CD4-positive, alpha-beta T cell treated with Interleukin-4 for 4 hours (primary cell): ENCODE data around the gene RNF157.
"Not testable (repeated sequence)": the region's sequence is repeated elsewhere in the genome, so short reads cannot be mapped to it uniquely, and the experiment has no call there.

Source experiments
- DNase-seq: peaks from one replicate; pipeline ENCODE4 v3.0.0-alpha.2; 2020

RNF157 gene

DNA sequence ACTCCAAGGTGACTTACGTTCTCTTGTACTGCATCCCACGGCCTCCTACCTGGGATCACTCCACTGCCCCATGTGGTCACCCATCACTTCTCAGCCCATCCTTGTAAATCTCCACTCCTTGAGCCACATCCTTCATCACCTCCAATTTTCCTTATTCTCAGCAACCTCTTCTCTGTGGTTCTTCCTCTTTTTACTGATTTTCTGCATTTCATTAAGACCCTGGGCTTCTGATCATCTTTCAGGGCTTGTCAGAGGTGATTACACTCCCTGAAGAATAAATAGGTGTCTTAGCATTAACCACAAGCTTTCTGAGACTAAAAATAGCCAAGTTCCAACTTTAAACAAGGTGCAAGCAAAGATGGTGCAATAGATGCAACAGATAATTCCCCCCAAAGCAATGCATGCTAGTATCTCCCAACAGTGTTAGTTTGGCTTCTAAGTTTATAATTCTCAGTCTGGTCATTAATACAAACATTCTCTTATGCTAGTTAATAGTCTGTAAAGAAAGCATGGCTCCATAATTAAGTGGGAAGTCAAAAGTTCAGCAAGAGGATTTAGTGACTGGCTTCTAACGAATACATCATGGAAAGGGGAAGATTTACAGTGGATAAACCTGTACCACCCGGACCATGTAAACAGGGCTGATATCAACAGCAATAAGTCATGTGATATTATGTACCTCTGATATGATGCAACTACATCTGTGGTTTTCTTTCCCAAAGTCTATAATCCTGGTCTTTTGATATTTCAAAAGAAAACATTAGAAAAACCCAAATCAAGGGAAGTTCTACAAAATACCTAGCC lies 51.9 kb downstream of the RNF157 start:
- no peak for DNase-seq

DNA sequence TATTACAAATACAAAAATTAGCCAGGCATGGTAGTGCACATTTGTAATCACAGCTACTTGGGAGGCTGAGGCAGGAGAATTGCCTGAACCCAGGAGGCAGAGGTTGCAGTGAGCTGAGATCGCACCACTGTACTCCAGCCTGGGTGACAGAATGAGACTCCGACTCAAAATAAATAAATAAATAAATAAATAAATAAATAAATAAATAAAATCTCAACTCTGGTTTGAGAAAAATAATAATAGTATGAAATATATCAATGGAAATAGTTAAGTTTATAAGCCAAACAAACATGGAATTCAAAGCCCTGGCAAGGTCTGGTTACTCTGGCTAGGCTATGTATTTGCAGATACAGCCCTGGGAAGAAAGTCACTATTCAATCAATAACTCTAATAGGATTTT lies 53.5 kb downstream of the RNF157 start:
- not testable (repeated sequence) for DNase-seq

DNA sequence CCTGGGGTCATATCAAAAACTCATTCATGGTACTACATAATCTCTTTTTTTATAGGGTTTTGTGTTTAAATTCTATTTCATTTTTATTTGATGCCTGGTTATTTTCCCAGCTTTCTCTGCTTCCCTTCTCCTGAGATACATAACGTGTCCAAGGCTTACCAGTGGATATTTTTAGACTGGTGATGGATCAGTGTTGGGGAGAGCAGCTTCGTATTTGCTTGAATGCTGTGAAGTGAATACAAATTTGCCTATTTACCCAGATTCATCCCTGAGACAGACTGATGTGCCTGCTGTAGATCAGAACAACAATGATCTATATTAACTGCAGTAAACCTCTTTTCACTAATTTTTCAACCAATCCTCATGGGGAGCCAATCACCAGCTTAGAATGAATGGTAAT lies 56.0 kb downstream of the RNF157 start:
- no peak for DNase-seq

DNA sequence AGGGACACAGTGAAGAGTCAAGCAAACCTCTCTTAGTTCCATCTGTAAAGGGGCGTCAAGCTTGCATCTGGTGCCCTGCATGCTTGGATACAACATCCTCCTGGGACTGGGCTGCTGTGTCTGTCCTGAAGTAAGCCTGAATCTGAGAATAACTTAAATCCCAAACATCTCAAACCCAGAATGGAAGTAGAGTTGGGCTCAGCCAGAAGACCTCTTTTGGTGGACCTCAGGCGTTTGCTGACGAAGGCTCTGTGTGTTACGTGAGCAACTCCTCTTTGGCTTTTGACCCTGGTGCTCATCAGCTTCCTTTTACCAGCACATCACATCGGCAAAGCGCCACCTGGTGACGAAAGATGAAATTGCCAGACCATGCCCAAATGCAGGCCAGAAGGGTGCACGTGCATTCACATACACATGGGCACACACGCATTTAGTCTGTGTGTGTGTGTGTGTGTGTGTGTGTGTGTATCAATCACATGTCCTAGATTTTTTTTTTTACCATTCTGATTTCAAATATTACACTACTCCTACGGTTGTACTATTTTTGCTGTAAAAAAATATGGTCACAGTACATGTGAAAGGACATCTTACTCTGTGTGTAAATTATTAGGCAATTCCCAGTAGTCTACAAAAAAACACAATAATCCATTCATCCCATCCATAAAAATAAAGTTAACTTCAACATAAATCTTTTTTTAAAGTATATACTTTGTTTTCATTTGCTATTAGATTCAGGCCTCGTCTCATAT lies 58.1 kb downstream of the RNF157 start:
- DNase-seq = peak; percentile 94

DNA sequence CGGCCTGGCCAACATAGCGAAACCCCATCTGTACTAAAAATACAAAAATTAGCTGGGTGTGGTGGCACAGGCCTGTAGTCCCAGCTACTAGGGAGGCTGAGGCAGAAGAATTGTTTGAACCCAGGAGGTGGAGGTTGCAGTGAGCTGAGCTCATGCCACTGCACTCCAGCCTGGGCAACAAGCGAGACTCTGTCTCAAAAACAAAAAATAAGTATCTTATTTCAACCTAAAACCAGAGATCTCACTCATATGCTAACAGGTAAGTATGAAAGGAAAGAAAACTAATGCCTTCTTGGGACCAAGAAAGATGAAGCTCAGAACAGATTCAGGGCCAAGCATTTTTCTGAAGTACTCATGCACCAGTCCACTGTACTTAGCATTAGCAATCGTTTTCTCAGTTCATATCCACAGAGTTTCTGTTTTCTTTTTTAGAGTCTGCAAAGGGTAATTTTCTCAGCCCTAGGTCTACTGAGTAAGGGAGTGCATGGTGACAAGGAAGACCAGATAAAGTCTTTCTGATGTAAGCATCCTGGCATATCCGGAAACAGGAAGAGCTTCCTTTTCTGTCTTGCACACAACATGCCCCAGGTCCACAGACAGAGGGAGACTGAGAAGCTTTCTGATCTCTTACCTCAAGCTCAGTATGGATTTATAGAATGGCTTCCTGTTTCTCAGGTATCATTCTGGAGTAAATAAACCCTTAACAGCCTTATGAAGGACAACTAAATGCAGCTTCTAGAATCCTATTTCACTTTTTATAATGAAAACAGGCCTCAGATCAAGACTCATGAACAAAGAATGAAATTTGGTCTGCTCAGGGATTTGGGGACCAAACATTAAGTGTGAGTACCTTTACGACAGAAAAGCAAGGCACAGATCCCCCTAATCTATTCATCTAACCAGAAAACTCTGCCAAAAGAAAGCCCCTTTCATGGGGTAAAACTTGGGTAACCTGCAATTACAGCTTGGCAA lies 60.5 kb downstream of the RNF157 start:
- peak; percentile 75 for DNase-seq

DNA sequence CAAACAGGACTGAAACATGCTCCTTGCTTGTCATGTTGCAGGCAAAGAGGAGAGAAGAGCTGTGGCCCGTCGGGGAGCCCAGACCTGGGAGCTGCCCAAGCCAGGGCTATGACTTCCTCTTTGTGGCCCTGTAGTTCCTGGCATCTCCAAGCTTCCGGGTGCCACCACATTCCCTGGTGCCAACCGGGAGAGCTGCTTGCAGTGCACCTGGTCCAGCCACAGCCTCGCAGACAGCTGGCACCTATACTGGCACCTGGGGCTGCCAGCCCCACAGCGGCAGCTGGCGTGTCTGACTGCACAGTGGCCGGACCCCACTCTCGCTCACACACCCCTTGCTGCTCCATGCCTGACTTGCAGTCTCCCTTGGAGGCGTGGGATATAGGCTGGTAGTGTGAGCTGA lies 62.2 kb downstream of the RNF157 start:
- no peak for DNase-seq

DNA sequence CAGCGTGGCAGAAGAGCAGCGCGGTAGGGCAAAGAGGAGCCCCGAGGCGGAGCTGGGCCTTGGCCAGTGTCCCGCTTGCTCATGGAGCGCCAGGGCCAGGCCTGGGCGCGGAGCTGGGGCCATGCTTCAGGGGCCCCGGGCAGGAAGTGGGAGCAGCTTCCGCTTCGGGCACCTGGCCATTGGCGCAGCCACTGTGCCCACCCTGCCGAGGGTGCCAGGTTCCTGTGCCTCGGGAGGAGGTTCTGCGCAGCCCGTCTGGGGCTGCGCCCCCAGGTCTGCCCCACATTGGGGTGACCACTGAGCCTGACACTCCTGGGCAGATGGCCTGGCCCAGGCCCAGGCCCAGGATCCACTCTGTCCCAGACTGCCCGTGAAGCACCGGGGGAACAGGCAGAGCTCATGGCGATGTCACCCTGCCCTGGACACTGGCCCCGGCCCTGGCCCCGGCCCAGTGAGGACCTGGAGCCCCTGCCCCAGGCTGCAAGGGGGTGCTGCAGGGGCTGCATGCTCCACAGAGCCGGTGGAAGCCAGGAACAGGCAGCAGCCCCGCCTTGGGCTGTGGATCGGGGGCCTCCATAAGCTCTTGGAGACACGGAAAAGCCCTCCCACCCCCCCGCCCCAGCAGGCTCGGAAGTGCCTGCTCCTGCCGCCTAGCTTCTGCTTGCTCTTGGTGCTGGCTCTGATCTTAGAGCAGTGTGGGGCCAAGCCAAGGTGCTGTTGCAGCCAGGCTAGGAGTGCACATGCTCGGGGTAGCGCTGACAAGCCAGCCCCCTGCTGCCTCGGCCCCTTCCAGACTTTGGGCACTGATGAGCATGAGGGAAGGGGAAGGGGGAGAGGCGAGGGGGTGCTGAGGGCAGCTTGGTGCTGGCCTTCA lies 63.4 kb downstream of the RNF157 start:
- DNase-seq = no peak

DNA sequence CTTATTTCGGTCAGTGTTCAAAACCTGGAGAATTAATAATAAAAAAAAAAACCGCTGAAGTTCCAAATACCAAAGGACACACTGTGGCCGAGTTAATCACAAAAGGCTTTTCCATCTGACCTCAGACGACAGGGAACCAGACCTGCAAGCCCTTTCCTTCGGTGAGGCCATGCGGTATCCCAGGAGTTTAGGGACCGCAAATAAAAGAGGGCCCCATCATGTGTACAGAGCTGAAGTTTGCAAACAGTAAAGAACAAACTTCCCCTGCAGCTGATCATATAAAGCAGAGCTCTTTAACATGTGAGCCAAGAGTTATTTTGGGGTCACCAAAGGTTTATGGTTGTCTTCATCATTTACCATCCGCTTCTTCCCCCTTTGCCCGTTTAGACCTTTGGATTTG lies 66.3 kb downstream of the RNF157 start:
- DNase-seq = no peak

DNA sequence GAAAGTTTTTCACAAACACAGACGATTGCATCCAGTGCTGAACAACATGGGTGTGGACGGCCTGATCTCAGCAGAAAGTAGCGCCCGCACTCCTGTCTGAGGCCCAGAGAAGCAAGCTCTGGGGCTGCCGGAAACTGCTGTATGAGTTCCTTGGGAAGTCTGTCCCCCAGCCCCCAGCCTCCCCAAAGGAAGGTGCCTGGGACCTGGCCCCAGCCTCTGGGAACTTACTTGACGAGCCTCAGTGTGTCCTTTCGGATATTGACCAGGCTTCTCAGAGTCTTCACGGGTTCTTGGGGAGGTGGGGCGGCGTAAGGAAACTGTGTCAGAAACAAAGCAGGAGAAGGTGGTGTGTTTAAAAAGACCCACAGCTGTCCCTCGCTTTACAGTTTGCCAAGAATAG lies 66.8 kb downstream of the RNF157 start:
- DNase-seq = no peak

DNA sequence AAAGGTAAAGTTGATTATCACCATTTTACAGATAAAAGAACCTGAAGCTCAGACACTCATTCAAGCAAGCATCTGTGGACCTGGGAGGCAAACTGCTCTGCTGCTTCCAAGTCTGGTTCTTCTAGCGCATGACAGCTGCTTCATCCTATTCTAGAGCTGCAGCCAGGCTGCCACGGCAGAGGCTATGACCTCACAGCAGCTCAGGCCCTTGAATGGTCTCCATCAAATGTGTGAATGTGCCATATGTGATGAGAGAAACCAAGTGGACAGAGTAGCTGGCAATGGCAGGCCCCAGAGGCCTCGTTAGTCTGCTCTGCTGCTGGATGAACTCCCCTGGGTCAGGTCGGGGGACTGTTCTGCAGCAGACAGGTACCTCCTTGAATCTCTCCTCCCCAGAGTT lies 68.6 kb downstream of the RNF157 start:
- DNase-seq = no peak

DNA sequence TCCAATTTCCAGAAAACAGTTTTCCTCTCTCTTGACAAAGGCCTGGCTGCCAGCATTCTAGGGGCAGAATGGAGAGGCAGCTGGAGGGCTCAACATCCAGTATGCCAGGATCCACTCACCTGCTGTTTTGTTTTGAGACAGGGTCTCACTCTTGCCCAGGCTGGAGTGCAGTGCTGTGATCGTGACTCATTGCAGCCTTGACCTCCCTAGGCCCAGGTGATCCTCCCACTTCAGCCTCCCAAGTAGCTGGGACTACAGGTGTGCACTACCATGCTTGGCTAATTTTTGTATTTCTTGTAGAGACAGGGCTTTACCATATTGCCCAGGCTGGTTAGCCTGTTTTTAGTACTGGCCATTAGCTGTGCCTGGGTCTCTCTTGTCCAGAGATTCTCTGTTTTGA lies 70.2 kb downstream of the RNF157 start:
- no peak for DNase-seq

DNA sequence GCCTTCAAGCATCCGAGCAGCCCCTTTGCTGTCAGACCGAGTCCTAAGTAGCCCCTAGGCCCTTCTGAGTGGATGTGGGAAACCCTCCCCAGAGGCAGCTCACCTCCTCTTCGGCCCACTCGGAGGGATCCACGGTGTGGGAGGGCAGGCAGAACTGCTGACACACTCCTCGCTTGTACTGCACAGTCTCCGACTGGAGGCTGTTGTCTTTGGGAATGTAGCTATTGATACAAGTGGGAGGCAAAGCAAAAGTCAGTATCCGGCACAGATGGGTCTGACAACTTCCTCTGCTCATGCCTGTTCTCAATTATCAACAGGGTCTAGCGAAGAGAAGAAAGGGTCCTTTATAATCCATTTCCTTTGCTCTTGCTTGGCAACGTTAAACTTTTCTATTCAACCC lies 73.4 kb downstream of the RNF157 start:
- no peak for DNase-seq

DNA sequence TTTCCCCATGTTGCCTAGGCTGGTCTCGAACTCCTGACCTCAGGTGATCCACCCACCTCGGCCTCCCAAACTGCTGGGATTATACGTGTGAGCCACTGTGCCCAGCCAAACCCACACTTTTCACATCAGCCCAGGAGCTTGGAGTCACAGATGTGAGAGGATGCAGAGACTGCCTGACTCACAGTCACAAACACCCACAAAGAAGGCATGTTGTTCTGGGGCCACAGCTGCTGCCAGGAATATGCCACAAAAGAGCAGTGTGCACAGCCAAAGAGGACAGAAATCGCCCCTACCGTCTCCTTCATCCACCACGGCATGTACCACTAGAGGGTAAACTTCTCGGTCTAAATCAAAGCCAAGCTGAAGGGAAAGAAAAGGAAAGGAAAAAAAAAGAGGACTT lies 74.1 kb downstream of the RNF157 start:
- no peak for DNase-seq

DNA sequence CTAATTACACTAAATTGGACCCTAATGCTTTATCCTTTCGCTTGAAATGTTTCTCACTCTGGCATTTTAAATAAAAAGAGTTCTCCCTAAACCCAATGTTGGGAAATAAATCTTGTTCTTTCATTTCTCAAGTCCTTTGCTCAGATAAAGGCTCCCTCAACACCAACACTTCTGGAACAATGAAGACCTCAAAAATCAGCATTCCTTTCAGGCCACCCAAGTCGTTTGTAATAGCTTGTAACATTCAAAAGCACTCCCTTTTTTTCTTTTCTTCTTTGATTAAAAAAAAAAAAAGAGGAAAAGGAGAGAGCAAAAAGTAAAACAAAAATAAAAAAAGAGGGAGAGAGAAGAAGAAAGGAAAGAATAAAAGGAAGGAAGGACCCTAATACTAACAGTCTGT lies 76.0 kb downstream of the RNF157 start:
- DNase-seq = no peak

DNA sequence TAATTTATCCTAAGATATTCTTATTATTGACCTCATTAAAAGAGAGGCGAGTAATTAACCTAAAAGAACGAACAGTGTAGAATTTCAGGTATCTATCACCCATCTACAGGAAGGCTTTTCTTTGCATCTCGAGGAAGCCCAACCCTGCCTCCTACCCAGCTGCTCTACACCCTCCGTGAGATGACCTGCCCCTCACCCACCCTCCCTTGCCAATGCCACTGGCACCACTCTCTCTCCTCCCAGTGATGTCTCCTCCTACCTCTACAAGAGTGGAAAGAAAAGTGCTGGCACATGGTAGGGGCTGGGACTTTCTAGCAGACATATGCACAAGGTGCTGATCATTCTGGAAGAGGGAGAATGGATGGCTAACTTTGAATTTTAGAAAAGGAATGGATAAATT lies 76.4 kb downstream of the RNF157 start:
- no peak for DNase-seq

DNA sequence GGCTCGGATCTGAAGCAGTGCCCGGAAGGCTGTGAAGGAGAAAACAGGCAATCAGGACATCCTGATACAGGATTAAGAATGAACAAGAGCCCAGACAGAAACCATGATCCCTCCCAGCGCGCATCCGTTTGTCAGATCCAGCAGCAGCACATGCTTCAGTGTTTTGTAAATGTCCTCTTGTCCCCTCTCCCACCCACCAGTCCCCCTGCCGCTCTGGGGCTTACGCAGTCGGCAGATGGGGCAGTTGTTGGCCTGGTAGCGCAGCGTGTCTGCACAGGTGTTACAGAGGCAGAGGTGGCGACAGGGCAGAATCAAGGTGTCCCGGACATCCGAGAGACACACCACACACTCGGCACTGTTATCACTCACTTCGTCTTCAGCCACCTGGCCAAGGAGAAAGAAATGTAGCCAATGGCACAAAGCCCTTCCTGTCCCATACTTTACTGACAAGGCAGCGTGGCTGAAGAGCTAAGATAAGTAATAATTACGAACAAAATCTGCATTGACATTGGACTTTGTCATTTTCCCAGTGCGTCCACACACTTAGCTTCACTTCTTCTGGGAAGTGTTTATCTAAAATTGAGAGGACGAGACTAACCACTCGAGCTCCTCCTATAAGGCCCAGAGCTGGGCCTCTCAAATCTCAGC lies 78.5 kb downstream of the RNF157 start:
- no peak for DNase-seq

DNA sequence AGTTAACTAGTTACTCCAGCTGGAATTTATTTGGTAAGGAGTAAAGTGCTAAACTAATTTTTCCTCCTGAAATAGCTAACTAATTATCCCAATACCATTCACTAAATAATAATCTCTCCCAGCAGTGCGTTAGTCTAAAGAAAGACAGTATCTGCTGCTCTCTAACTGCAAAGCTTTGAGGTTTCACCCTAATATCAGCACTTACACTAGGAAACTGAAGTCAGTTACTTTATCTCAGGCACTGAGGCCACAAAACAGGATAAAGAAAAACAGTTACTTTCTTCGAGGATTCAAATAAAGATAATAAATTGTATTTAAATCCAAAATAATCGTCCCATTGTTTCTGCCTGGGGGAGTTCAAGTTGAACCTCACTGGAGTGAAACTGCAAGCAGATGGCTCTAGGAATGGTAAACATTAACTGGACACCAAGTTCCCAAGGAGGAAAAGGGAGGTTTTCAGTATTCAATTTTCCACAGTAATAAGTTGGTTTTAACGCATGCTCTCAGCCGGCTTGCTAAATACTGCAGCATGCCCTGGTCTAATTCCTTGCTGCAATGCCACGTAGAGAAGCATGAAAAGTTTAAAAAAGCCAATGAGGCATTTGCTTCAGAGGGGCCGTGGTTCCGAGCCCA lies 79.3 kb downstream of the RNF157 start:
- no peak for DNase-seq

DNA sequence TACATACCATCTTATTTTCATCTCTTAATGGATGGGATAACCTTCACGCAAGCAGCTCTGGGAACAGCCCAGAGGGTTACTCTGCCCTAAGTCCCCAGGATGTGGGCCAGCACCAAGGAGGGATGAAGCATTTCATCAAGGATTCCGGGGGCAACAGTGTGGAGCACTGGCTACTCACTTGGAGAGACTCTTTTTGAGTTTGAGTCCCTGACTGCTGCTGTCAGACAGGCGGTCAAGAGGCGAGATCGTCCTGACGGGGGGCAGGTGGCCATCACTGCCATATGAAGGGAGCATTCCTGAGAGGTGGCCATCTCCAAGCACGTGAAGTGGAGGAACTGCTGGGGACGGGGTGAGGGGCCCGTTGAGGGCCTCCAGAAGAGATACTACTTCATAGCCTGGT lies 81.1 kb downstream of the RNF157 start:
- DNase-seq = no peak

DNA sequence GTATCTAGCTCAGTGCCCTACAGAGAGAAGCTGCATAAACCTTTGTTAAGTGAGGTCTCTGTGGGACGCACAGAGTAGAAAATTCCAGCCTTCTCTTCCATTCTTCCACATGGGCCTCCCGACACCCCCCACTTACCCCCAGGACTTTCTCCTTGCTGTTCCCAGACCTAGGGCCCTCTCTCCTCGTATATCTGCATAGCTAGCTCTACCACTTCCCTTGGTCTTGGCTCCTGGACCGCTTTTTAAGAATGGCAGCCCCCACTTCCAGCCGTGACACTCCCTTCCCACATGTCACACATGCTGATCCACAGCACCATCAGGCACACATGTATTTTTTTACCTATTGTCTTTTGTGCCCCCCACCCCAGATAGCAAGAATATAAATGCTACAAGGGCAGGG lies 82.5 kb downstream of the RNF157 start:
- no peak for DNase-seq

DNA sequence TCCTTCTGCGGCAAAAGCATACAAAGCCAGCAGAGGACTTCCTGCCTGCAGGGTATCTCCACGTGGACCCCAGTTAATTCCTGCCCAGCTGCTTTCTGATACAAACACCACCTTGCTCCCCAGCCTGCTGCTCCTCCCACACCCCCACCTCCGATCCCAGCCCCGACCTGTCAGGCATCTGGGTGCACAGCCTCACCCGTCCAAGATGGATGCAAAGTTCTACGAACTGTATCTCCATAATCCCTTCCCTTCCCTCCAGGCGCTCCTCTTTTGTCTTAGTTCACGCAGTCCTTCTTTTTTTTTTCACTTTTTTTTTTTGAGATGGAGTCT lies 83.7 kb downstream of the RNF157 start:
- DNase-seq = no peak

DNA sequence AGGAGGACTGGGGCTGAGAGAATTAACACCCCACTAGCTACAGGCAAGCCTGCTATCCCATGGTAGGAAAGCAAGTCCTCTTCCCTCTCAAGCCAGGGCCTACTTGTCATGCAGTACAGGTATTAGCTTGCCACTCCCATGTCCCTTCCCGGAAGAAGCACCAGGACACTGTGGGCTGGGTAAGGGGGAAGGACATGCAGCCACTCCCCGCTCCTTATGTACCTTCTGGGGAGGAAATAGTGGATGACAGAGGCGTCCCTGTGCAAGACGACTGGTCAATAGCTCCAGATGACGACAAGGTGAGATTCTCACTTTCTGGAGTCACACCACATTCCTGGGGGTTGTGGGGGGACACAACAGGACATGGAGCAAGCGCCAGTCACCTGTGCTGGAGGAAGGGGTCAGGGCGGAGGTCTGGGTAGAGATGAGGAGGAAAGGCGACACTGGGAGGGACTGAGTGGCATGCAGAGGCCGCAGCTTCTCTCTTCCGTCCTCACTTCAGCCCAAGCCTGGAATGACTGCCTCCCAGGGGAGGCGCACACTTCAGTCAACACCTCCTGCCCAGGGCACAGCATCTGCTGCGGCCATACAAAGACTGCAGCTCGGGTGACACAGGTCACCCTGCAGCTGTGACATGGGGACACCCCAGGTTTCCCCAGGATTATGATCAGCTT lies 84.2 kb downstream of the RNF157 start:
- DNase-seq = no peak
